CD4-positive, alpha-beta T cell (primary cell): ENCODE measurements around the gene UNC13B. TPM values are rescaled to one million over a fixed set of nuclear protein-coding genes. Genes with fewer than 3 reads are reported as not detected.

Source experiments
- ATAC-seq: fragments of 200-7000 bp; cut with Tn5 transposase; one replicate; pipeline ENCODE4 v1.10.0; 2022; ENCODE audit warnings: mild to moderate bottlenecking; ENCODE audit not compliant: poor library complexity
- CTCF ChIA-PET: fragments of 350-600 bp; sonication (Branson Sonifier 250); formaldehyde crosslinking; loops from one replicate; lab custom pipeline; 2021; ENCODE audit warnings: antibody characterized with exemption, inconsistent platforms; lab: Charles Lee
- POLR2A ChIA-PET: fragments of 350-600 bp; sonication (Branson Sonifier 250); formaldehyde crosslinking; loops from one replicate; lab custom pipeline; 2021; ENCODE audit warnings: antibody characterized with exemption, inconsistent platforms; lab: Charles Lee
- DNase-seq, 14 experiments: peaks; one replicate each; pipeline ENCODE4 v3.0.0-alpha.2; 2013 to 2020; ENCODE audit warnings: mixed read lengths in 2 of 14
- H3K27ac ChIP-seq, 2 donors: one replicate each; pipeline versions ENCODE4 v1.5.1 to v1.7.0; 2013; ENCODE audit warnings: low read length in 2 of 2, low read depth in 1 of 2, mild to moderate bottlenecking in 1 of 2
- H3K27me3 ChIP-seq, 2 experiments: 1 replicate in 1 of 2; 2 replicates in 1 of 2; pipeline versions ENCODE4 v1.6.1 to v1.7.0; 2013; ENCODE audit warnings: low read length in 2 of 2, control low read depth in 1 of 2, mild to moderate bottlenecking in 1 of 2, moderate library complexity in 1 of 2; ENCODE audit not compliant: insufficient read depth in 2 of 2, control insufficient read depth in 1 of 2
- H3K36me3 ChIP-seq: one replicate; pipeline ENCODE4 v1.6.1; 2013; ENCODE audit warnings: low read length, control low read depth; ENCODE audit not compliant: insufficient read depth
- H3K4me1 ChIP-seq: one replicate; pipeline ENCODE4 v1.6.1; 2013; ENCODE audit warnings: low read length, control low read depth; ENCODE audit not compliant: insufficient read depth
- H3K4me3 ChIP-seq: one replicate; pipeline ENCODE4 v1.5.1; 2013; ENCODE audit warnings: mild to moderate bottlenecking, low read length, moderate library complexity
- H3K9me3 ChIP-seq, 2 experiments: 1 replicate in 1 of 2; 2 replicates in 1 of 2; pipeline versions ENCODE4 v1.6.1 to v1.7.0; 2013; ENCODE audit warnings: low read length in 2 of 2, mild to moderate bottlenecking in 2 of 2, control low read depth in 1 of 2, moderate library complexity in 1 of 2; ENCODE audit not compliant: control insufficient read depth in 1 of 2, insufficient read depth in 1 of 2
- H3K27ac Mint-ChIP-seq: one replicate; pipeline ENCODE4 v1.8.0; 2020; ENCODE audit warnings: mixed read lengths
- H3K27me3 Mint-ChIP-seq: one replicate; pipeline ENCODE4 v1.8.0; 2021; ENCODE audit warnings: mixed read lengths
- H3K36me3 Mint-ChIP-seq: one replicate; pipeline ENCODE4 v1.8.0; 2021; ENCODE audit warnings: low read depth, mixed read lengths
- H3K4me1 Mint-ChIP-seq: one replicate; pipeline ENCODE4 v1.8.0; 2021; ENCODE audit warnings: low read depth, mixed read lengths
- H3K4me3 Mint-ChIP-seq: one replicate; pipeline ENCODE4 v1.8.0; 2020; ENCODE audit warnings: mild to moderate bottlenecking, mixed read lengths
- H3K9me3 Mint-ChIP-seq: one replicate; pipeline ENCODE4 v1.8.0; 2020; ENCODE audit warnings: mixed read lengths
- intact Hi-C, 2 experiments: fragments of 100-400 bp; cut with DNase I in 1 of 2; cut with micrococcal nuclease in 1 of 2; formaldehyde crosslinking; loops; one replicate each; pipeline versions ENCODE4 v1.15.1 to v1.9.0; 2023 to 2025; cut with DNase I, micrococcal nuclease
- total RNA-seq, 174 experiments: library from RNA in 2 of 174; stranded (reverse) in 2 of 174; gene quantifications; one replicate each; pipeline ENCODE4 v1.2.3 and lab custom pipeline; 2021 to 2026
- TF ChIP-seq, protein P1 (sequence below): fragments of 200-600 bp; IDR thresholded peaks from one replicate; pipeline ENCODE4 v1.8.0; 2022; ENCODE audit warnings: antibody characterized with exemption, mild to moderate bottlenecking

The UNC13B gene
- total RNA-seq, 2 experiments from 2014 or later, result 0.38 to 0.84 TPM

DNA sequence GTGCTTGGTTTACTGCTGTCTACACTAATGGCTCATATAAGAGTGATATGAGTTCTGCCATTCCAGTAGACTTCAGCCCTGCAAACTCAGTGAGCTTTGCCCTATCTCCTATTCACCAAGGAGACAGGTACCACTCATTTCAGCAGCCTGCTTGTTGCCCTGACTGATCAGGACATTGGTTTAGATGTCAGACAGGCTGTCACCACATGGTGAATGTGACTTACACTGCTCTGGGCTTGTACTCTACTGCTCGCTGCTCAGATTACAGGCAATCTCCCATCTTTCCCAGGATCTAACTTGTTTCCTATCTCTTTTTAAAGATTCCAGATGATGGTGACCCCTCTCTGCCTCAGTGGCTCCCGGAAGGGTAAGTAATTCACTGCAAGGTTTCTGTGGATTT is 204.8 kb downstream of the UNC13B start:
- Histone ChIP-seq H3K4me1 (no peaks in the 10 kb centered on the region), H3K36me3 (no peaks in the 10 kb centered on the region), H3K27ac (no peak overlapping the region), H3K9me3 (no peaks in the 10 kb centered on the region), H3K4me3 (no peak overlapping the region), H3K27me3 (peaks cover 0 to 3% of the 10 kb centered on the region in 2 experiments)
- no peak for ATAC-seq
- intact Hi-C loops, result no loop called here
- ChIA-PET POLR2A (no interaction called here), CTCF (no interaction called here)
- no peak for DNase-seq
- peaks cover 3% of the 10 kb centered on the region for H3K27me3 Mint-ChIP-seq
- H3K4me1 Mint-ChIP-seq, result peaks cover 7% of the 10 kb centered on the region
- no peaks in the 10 kb centered on the region for H3K36me3 Mint-ChIP-seq
- no peak overlapping the region for H3K27ac Mint-ChIP-seq
- TF ChIP-seq, protein P1, sequence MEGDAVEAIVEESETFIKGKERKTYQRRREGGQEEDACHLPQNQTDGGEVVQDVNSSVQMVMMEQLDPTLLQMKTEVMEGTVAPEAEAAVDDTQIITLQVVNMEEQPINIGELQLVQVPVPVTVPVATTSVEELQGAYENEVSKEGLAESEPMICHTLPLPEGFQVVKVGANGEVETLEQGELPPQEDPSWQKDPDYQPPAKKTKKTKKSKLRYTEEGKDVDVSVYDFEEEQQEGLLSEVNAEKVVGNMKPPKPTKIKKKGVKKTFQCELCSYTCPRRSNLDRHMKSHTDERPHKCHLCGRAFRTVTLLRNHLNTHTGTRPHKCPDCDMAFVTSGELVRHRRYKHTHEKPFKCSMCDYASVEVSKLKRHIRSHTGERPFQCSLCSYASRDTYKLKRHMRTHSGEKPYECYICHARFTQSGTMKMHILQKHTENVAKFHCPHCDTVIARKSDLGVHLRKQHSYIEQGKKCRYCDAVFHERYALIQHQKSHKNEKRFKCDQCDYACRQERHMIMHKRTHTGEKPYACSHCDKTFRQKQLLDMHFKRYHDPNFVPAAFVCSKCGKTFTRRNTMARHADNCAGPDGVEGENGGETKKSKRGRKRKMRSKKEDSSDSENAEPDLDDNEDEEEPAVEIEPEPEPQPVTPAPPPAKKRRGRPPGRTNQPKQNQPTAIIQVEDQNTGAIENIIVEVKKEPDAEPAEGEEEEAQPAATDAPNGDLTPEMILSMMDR, result no peak
- no peaks in the 10 kb centered on the region for H3K9me3 Mint-ChIP-seq
- H3K4me3 Mint-ChIP-seq, result no peak overlapping the region

DNA sequence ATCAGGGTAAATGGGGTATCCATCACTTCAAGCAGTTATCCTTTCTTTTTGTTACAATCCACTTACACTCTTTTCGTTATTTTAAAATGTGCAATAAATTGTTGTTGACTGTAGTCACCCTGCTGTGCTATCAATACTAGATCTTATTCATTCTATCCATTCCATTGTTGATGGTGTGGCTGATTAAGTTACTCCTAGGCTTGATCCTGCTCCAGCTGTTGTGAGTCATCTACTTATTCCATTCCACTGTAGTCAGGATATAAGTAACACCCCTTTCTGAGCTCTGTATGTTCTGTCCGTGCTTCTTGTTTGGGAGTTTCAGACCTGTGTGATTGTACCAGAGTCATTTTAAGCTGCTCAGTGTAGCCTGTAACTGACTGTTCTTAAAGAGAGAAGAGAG is 205.6 kb downstream of the UNC13B start:
- peaks cover 4% of the 10 kb centered on the region for H3K27me3 Mint-ChIP-seq
- Histone ChIP-seq H3K9me3 (no peaks in the 10 kb centered on the region), H3K27me3 (peaks cover 0 to 3% of the 10 kb centered on the region in 2 experiments), H3K27ac (no peak overlapping the region), H3K36me3 (no peaks in the 10 kb centered on the region), H3K4me3 (no peak overlapping the region), H3K4me1 (no peaks in the 10 kb centered on the region)
- ChIA-PET POLR2A (no interaction called here), CTCF (no interaction called here)
- no peaks in the 10 kb centered on the region for H3K9me3 Mint-ChIP-seq
- DNase-seq, result no peak
- no peak for ATAC-seq
- TF ChIP-seq, protein P1, result no peak
- H3K27ac Mint-ChIP-seq, result no peak overlapping the region
- H3K4me3 Mint-ChIP-seq, result no peak overlapping the region
- intact Hi-C loops, result no loop called here
- H3K4me1 Mint-ChIP-seq, result peaks cover 7% of the 10 kb centered on the region
- H3K36me3 Mint-ChIP-seq, result no peaks in the 10 kb centered on the region

DNA sequence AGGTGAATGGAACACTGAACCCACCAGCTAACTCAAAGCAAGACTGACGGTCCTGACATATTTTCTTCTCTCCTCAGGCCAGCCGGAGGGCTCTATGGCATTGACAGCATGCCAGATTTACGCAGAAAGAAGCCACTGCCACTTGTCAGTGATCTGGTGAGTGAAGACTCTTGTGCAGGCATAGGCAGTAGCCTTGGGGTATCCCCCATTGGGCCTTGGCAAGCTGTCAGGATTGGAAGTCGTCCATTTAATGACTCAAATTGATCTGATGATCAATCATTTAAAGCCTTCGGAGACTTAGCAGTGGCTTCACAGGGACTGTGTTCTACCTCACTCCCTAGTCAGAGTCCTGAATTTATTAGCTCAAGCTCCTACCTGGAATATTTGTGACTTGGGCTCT is 208.4 kb downstream of the UNC13B start:
- POLR2A ChIA-PET, result no interaction called here
- no peaks in the 10 kb centered on the region for H3K36me3 ChIP-seq
- no peak overlapping the region for H3K4me3 ChIP-seq
- H3K27me3 ChIP-seq, result peaks cover 0 to 3% of the 10 kb centered on the region in 2 experiments
- TF ChIP-seq, protein P1, result no peak
- no peaks in the 10 kb centered on the region for H3K4me1 ChIP-seq
- H3K4me3 Mint-ChIP-seq, result no peak overlapping the region
- no peak overlapping the region for H3K27ac Mint-ChIP-seq
- no peaks in the 10 kb centered on the region for H3K36me3 Mint-ChIP-seq
- CTCF ChIA-PET, result no interaction called here
- no peak overlapping the region for H3K27ac ChIP-seq
- H3K27me3 Mint-ChIP-seq, result peaks cover 4% of the 10 kb centered on the region
- no peak for DNase-seq
- ATAC-seq, result no peak
- no peaks in the 10 kb centered on the region for H3K9me3 Mint-ChIP-seq
- intact Hi-C loops, result no loop called here
- H3K4me1 Mint-ChIP-seq, result peaks cover under 1% of the 10 kb centered on the region
- H3K9me3 ChIP-seq, result no peaks in the 10 kb centered on the region
